Endothelial cell of umbilical vein (primary cell): Measurements from ENCODE around the gene RBSN. TPM values are rescaled to one million over a fixed set of nuclear protein-coding genes. Genes with fewer than 3 reads are reported as not detected.

ENCODE experiments used
- BruUV-seq: library from RNA; stranded (reverse); fragments of 400-500 nt; replicated peaks from 2 replicates; lab custom pipeline; 2021; lab: Mats Ljungman, UMichigan
- CTCF ChIA-PET: fragments of 300-600, 350-600 bp; sonication (Branson Sonifier 250); formaldehyde crosslinking; loops from one replicate; lab custom pipeline; 2021; ENCODE audit warnings: antibody characterized with exemption, inconsistent platforms; lab: Charles Lee
- POLR2A ChIA-PET: fragments of 300-600, 350-600 bp; sonication (Branson Sonifier 250); formaldehyde crosslinking; loops from one replicate; lab custom pipeline; 2021; ENCODE audit warnings: antibody characterized with exemption, inconsistent platforms; lab: Charles Lee
- DNase-seq: peaks from one replicate; pipeline ENCODE4 v3.0.0-alpha.2; 2011; ENCODE audit warnings: low read depth, low spot score
- FAIRE-seq: peaks from 2 replicates; lab custom pipeline; 2011; peaks lifted over from hg19 to GRCh38; lab: Jason Lieb, UNC
- H2AFZ ChIP-seq: 2 replicates; pipeline ENCODE4 v1.6.0; 2012; ENCODE audit warnings: low read depth, low read length, control low read depth, inconsistent platforms
- H3K27ac ChIP-seq: 2 replicates; pipeline ENCODE4 v1.5.1; 2011; ENCODE audit warnings: low read depth, mild to moderate bottlenecking, control low read depth, low read length, moderate library complexity; ENCODE audit not compliant: insufficient read depth
- H3K27me3 ChIP-seq, 2 experiments: 2 replicates each; pipeline versions ENCODE4 v1.6.0 to v1.6.1; 2011; ENCODE audit warnings: low read length in 2 of 2, mixed read lengths in 1 of 2; ENCODE audit not compliant: control insufficient read depth in 2 of 2, insufficient read depth in 2 of 2
- H3K36me3 ChIP-seq, 2 experiments: 2 replicates in 1 of 2; 3 replicates in 1 of 2; pipeline ENCODE4 v1.5.1; 2011; ENCODE audit warnings: low read length in 2 of 2, mild to moderate bottlenecking in 1 of 2, moderate library complexity in 1 of 2; ENCODE audit not compliant: control insufficient read depth in 2 of 2, insufficient read depth in 2 of 2; ENCODE audit errors: extremely low read depth in 1 of 2
- H3K4me1 ChIP-seq: 3 replicates; pipeline ENCODE4 v1.5.1; 2011; ENCODE audit warnings: mild to moderate bottlenecking, low read length; ENCODE audit not compliant: control insufficient read depth, insufficient read depth; ENCODE audit errors: extremely low read depth
- H3K4me2 ChIP-seq: 2 replicates; pipeline ENCODE4 v1.6.1; 2011; ENCODE audit warnings: low read length, control low read depth, mixed read lengths; ENCODE audit not compliant: insufficient read depth
- H3K4me3 ChIP-seq, 3 experiments: fragments of 200-600 bp in 1 of 3; sonication (generic), shearing (Covaris generic) in 1 of 3; replicated peaks in 1 of 3; 2 replicates each; pipeline ENCODE4 v1.5.1; 2011 to 2016; ENCODE audit warnings: control low read depth in 3 of 3, low read length in 3 of 3, mild to moderate bottlenecking in 2 of 3, inconsistent platforms in 1 of 3, low read depth in 1 of 3, moderate library complexity in 1 of 3; ENCODE audit not compliant: insufficient read depth in 1 of 3
- H3K79me2 ChIP-seq: 2 replicates; pipeline ENCODE4 v1.6.0; 2012; ENCODE audit warnings: low read length, inconsistent platforms; ENCODE audit not compliant: control insufficient read depth, insufficient read depth
- H3K9ac ChIP-seq: replicated peaks from 2 replicates; pipeline ENCODE3; 2011; ENCODE audit warnings: low read length, control low read depth; ENCODE audit not compliant: insufficient read depth; ENCODE audit errors: extremely low read depth
- H3K9me1 ChIP-seq: replicated peaks from 3 replicates; pipeline ENCODE4 v1.6.0; 2011; ENCODE audit warnings: mild to moderate bottlenecking, low read length; ENCODE audit not compliant: control insufficient read depth, insufficient read depth; ENCODE audit errors: extremely low read depth
- H3K9me3 ChIP-seq: replicated peaks from 2 replicates; pipeline ENCODE4 v1.5.1; 2012; ENCODE audit warnings: low read length, inconsistent platforms; ENCODE audit not compliant: control insufficient read depth, insufficient read depth
- H4K20me1 ChIP-seq: replicated peaks from 2 replicates; pipeline ENCODE3; 2011; ENCODE audit warnings: mild to moderate bottlenecking, low read length; ENCODE audit not compliant: control insufficient read depth, insufficient read depth; ENCODE audit errors: extremely low read depth
- CTCF ChIP-seq, 2 donors: IDR thresholded peaks; 1 replicate in 1 of 2; 2 replicates in 1 of 2; pipeline ENCODE4 v1.5.1; 2011; ENCODE audit warnings: low read length in 2 of 2, mild to moderate bottlenecking in 2 of 2, moderate library complexity in 2 of 2, control low read depth in 1 of 2, inconsistent platforms in 1 of 2, low read depth in 1 of 2; ENCODE audit not compliant: insufficient read depth in 1 of 2; ENCODE audit errors: extremely low read depth in 1 of 2
- EZH2 ChIP-seq: IDR thresholded peaks from 2 replicates; pipeline ENCODE4 v1.6.1; 2012; ENCODE audit warnings: borderline replicate concordance, low read depth, mild to moderate bottlenecking, moderate library complexity, low read length, inconsistent platforms; ENCODE audit not compliant: severe bottlenecking
- FOS ChIP-seq: IDR thresholded peaks from 2 replicates; pipeline ENCODE4 v1.6.1; 2011; ENCODE audit warnings: mild to moderate bottlenecking, low read length, moderate library complexity, borderline replicate concordance; ENCODE audit not compliant: insufficient read depth
- GATA2 ChIP-seq: IDR thresholded peaks from 2 replicates; pipeline ENCODE4 v1.7.0; 2011; ENCODE audit warnings: low read depth, mild to moderate bottlenecking, moderate library complexity, mixed read lengths, low read length; ENCODE audit not compliant: insufficient read length, insufficient read depth
- MAX ChIP-seq: IDR thresholded peaks from 2 replicates; pipeline ENCODE4 v1.6.1; 2011; ENCODE audit not compliant: insufficient read depth, insufficient read length
- MYC ChIP-seq: IDR thresholded peaks from one replicate; pipeline ENCODE4 v1.6.1; 2011; ENCODE audit warnings: mild to moderate bottlenecking, low read depth, low read length
- POLR2A ChIP-seq: IDR thresholded peaks from 2 replicates; pipeline ENCODE4 v1.6.1; 2012; ENCODE audit warnings: low read depth, mild to moderate bottlenecking, control low read depth, low read length
- POLR2AphosphoS5 ChIP-seq: IDR thresholded peaks from 2 replicates; pipeline ENCODE4 v1.6.1; 2012; ENCODE audit warnings: low read depth, mild to moderate bottlenecking, control low read depth, low read length, moderate library complexity; ENCODE audit not compliant: insufficient read depth
- dilution Hi-C: fragments of 300-500 bp; cut with MboI; formaldehyde crosslinking; loops from one replicate; pipeline ENCODE4 v1.15.0; 2019; ENCODE audit warnings: low sequenced_read_pairs; ENCODE audit not compliant: extremely low pct_ligation_motif_present
- intact Hi-C: fragments of 100-400 bp; cut with micrococcal nuclease; formaldehyde crosslinking; loops from one replicate; pipeline ENCODE4 v1.10.0; 2022
- polyA plus RNA-seq, 4 experiments: library from polyadenylated mRNA; depleted of rRNA in 3 of 4; stranded (reverse) in 3 of 4; unstranded in 1 of 4; fragments of >200 nt; gene quantifications; 2 replicates each; pipeline versions ENCODE4 v1.2.1 to v1.2.3, GENCODE V29; 2011 to 2012; ENCODE audit warnings: missing spikeins in 1 of 4
- total RNA-seq: library from RNA; stranded (reverse); gene quantifications from 2 replicates; pipeline ENCODE4 v1.2.3, GENCODE V29; 2021

Gene RBSN
- total and polyA plus RNA-seq, 2 donors (not counting 3 experiments of a cell fraction or from before 2014, with no cell fraction given), result 6.7 to 23.6 TPM

GRCh38 chr3:15121936-15122335 is 23.0 kb upstream of the RBSN start:
- H3K9me1 ChIP-seq, result no peaks in the 10 kb centered on the region
- no TSS peak for BruUV-seq
- DNase-seq (no peak), FAIRE-seq (no peak)
- no peak overlapping the region for H2AFZ ChIP-seq
- no peaks in the 10 kb centered on the region for H3K27me3 ChIP-seq
- dilution Hi-C loops, result no loop called here
- no peak for TF ChIP-seq CTCF (IDR thresholded peaks at IDR 0.05; ENCODE audit: extremely low read depth in 1 of 2, insufficient read depth in 1 of 2, low read depth in 1 of 2, low read length in 2 of 2)
- TF ChIP-seq EZH2, result no peak
- no peak for TF ChIP-seq POLR2AphosphoS5
- TF ChIP-seq FOS, result no peak
- no peaks in the 10 kb centered on the region for H3K79me2 ChIP-seq
- no peaks in the 10 kb centered on the region for H3K9me3 ChIP-seq
- H3K4me1 ChIP-seq, result no peaks in the 10 kb centered on the region
- no peak overlapping the region for H3K9ac ChIP-seq
- H3K27ac ChIP-seq, result no peak overlapping the region
- H4K20me1 ChIP-seq, result no peaks in the 10 kb centered on the region
- intact Hi-C loops, result no loop called here
- no peak overlapping the region for H3K4me3 ChIP-seq
- CTCF ChIA-PET, result no interaction called here
- no peaks in the 10 kb centered on the region for H3K36me3 ChIP-seq
- POLR2A ChIA-PET, result no interaction called here
- H3K4me2 ChIP-seq, result no peak overlapping the region

GRCh38 chr3:15120986-15121385 is 22.0 kb upstream of the RBSN start:
- intact Hi-C loops, result no loop called here
- no TSS peak for BruUV-seq
- CTCF ChIA-PET, result no interaction called here

More at GRCh38 chr3:15120986-15121385, 22.0 kb upstream of the RBSN start:
- Histone ChIP-seq H3K9ac (no peak overlapping the region), H3K36me3 (no peaks in the 10 kb centered on the region), H3K4me1 (no peaks in the 10 kb centered on the region), H3K4me2 (no peak overlapping the region), H2AFZ (no peak overlapping the region), H3K9me1 (no peaks in the 10 kb centered on the region), H3K27ac (no peak overlapping the region), H3K27me3 (no peaks in the 10 kb centered on the region), H3K4me3 (no peak overlapping the region), H3K9me3 (no peaks in the 10 kb centered on the region), H4K20me1 (no peaks in the 10 kb centered on the region), H3K79me2 (no peaks in the 10 kb centered on the region)
- POLR2A ChIA-PET, result no interaction called here
- TF ChIP-seq GATA2, result no peak
- no peak for TF ChIP-seq EZH2
- TF ChIP-seq MAX, result no peak
- TF ChIP-seq MYC, result no peak
- TF ChIP-seq POLR2A, result no peak
- no peak for TF ChIP-seq FOS
- no peak for DNase-seq
- FAIRE-seq, result no peak
- dilution Hi-C loops, result no loop called here
